ENCODE data around the gene PRXL2C.

The PRXL2C gene

GRCh38 chr9:96609732-96610131 is 45.4 kb downstream of the PRXL2C start:
- DNase-seq, result no peak

- DNase-seq, result no peak
These were observed 47.1 kb downstream of the PRXL2C start for GRCh38 chr9:96607971-96608370.

DNA sequence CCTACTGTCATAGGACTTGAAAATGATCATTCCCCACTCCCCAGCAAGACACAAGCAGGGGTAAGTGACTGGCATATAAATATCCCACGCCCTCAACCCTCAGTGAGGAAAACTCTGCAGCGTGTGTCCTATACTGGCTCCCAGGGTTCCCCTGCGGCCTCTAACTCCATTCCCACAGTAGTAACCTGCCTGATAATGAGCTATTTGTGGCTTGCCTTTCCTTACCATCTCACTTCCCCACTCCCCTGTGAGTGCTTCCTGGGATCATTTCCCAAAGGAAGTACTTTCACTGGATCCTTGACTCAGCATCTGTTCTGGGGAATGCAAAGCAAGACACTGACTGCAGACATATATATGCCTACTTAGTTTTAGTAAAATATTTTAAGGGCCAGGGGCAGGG is 49.8 kb downstream of the PRXL2C start:
- no peak for DNase-seq

- no peak for DNase-seq
These were observed 51.2 kb downstream of the PRXL2C start for GRCh38 chr9:96604004-96604319.

GRCh38 chr9:96603305-96604003 is 51.7 kb downstream of the PRXL2C start:
- no peak for DNase-seq

DNA sequence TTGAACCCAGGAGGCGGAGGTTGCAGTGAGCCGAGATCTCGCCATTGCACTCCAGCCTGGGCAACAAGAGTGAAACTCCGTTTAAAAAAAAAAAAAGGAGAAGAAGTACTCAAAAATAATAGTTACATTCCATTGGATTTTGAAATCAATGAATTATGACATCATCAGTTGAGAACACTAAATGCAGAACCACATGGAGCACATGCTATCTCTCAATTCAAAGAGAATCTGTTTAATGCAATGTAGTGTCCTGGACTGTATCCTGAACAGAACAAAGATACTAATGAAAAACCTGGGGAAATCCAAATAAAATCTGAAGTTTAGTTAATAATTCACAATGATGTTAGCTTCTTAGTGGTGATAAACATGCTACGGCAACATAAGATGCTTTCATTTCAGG is 55.8 kb downstream of the PRXL2C start:
- DNase-seq, result no peak

- DNase-seq, result no peak
These were observed 58.5 kb downstream of the PRXL2C start for GRCh38 chr9:96596601-96597111.

Measured in SIG-M5 (cell line).